Testis (tissue), 3 donors: ENCODE data around the gene NUMB. TPM values are rescaled to one million over a fixed set of nuclear protein-coding genes. Genes with fewer than 3 reads are reported as not detected.

ENCODE experiments used
- DNase-seq: peaks from one replicate; pipeline ENCODE4 v3.0.0-alpha.2; 2019
- H3K27ac ChIP-seq, 2 donors: fragments of 200-600 bp; sonication (generic); one replicate each; pipeline ENCODE4 v1.5.1; 2019
- H3K27me3 ChIP-seq: fragments of 200-600 bp; sonication (generic); one replicate; pipeline ENCODE4 v1.5.1; 2019
- H3K36me3 ChIP-seq: fragments of 200-600 bp; sonication (generic); one replicate; pipeline ENCODE4 v1.5.1; 2017; ENCODE audit warnings: low read depth; ENCODE audit errors: missing control alignments
- H3K4me1 ChIP-seq: fragments of 200-600 bp; sonication (generic); one replicate; pipeline ENCODE4 v1.5.1; 2019
- H3K4me3 ChIP-seq, 2 donors: fragments of 200-600 bp; sonication (generic); one replicate each; pipeline ENCODE4 v1.5.1; 2017 to 2019
- H3K9me3 ChIP-seq: fragments of 200-600 bp; sonication (generic); one replicate; pipeline ENCODE4 v1.5.1; 2017
- CTCF ChIP-seq, 3 experiments: fragments of 450-650 bp in 2 of 3; fragments of 200-600 bp in 1 of 3; sonication (generic) in 1 of 3; IDR thresholded peaks; one replicate each; pipeline ENCODE4 v1.5.1; 2016 to 2019; ENCODE audit warnings: antibody characterized with exemption in 3 of 3, mild to moderate bottlenecking in 2 of 3, moderate library complexity in 1 of 3
- POLR2A ChIP-seq: fragments of 450-650 bp; IDR thresholded peaks from one replicate; pipeline ENCODE4 v1.6.1; 2017; ENCODE audit warnings: antibody characterized with exemption, mild to moderate bottlenecking, moderate library complexity
- WGBS, 2 donors: methylation state at CpG; one replicate each; pipeline ENCODE4 v1.1.5; 2018; 5-methylcytosine and 5-hydroxymethylcytosine counted together
- intact Hi-C: fragments of 100-400 bp; cut with DNase I; formaldehyde crosslinking; loops from one replicate; pipeline ENCODE4 v1.15.1; 2023; ENCODE audit warnings: low total_unique reads
- polyA plus RNA-seq: library from polyadenylated mRNA; stranded (reverse); fragments of 350-450 nt; fragmentation: Illumina TruSeq; extraction: RNeasy Lipid Tissue Mini Kit (QIAGEN cat#74804); gene quantifications from one replicate; pipeline ENCODE4 v1.2.3, GENCODE V29; 2014; ENCODE audit warnings: low read depth, low replicate concordance; ENCODE audit not compliant: insufficient read depth
- total RNA-seq, 2 donors: library from RNA; depleted of rRNA; stranded (reverse); fragments of >200 nt; gene quantifications; one replicate each; pipeline ENCODE4 v1.2.3, GENCODE V29; 2016

The NUMB gene
- total and polyA plus RNA-seq, 3 donors from 2014 or later, result 60.3 to 78.7 (median 69.7) TPM

- H3K36me3 ChIP-seq, result no peaks in the 10 kb centered on the region
- no peaks in the 10 kb centered on the region for H3K9me3 ChIP-seq
- TF ChIP-seq POLR2A, result no peak
- no peak for TF ChIP-seq CTCF (IDR thresholded peaks at IDR 0.05)
- H3K27me3 ChIP-seq, result no peaks in the 10 kb centered on the region
- WGBS, 2 donors, result 83 to 85% methylated on average over 4 of the region's 4 CpGs
- no peak overlapping the region for H3K27ac ChIP-seq
- H3K4me3 ChIP-seq, result no peak overlapping the region
- H3K4me1 ChIP-seq, result no peaks in the 10 kb centered on the region
- intact Hi-C loops, result no loop called here
- peak; percentile 0 for DNase-seq
Observed at GRCh38 chr14:73467800-73468199, 9.5 kb upstream of the NUMB start.

GRCh38 chr14:73467377-73467776 lies 9.0 kb upstream of the NUMB start:
- Histone ChIP-seq H3K4me3 (no peak overlapping the region), H3K4me1 (peaks cover 3% of the 10 kb centered on the region), H3K27me3 (no peaks in the 10 kb centered on the region), H3K27ac (no peak overlapping the region), H3K9me3 (no peaks in the 10 kb centered on the region), H3K36me3 (no peaks in the 10 kb centered on the region)
- intact Hi-C loops, result no loop called here
- 83 to 93% methylated on average over 5 of the region's 5 CpGs for WGBS, 2 donors
- DNase-seq, result no peak
- TF ChIP-seq CTCF (IDR thresholded peaks at IDR 0.05) (no peak), POLR2A (no peak)

- Histone ChIP-seq H3K27ac (no peak overlapping the region), H3K9me3 (no peaks in the 10 kb centered on the region), H3K36me3 (no peaks in the 10 kb centered on the region), H3K4me1 (peaks cover 8% of the 10 kb centered on the region), H3K27me3 (no peaks in the 10 kb centered on the region), H3K4me3 (no peak overlapping the region)
- TF ChIP-seq CTCF (IDR thresholded peaks at IDR 0.05), result no peak
- no peak for TF ChIP-seq POLR2A
- peak; percentile 10 for DNase-seq
- whole genome bisulfite sequencing, 2 donors, result 98 to 100% methylated on average over 4 of the region's 4 CpGs
- intact Hi-C loops, result no loop called here
Observed at GRCh38 chr14:73466861-73467260, 8.5 kb upstream of the NUMB start.

- peaks cover 14% of the 10 kb centered on the region for H3K4me1 ChIP-seq
- no peaks in the 10 kb centered on the region for H3K9me3 ChIP-seq
- intact Hi-C loops, result no loop called here
- no peaks in the 10 kb centered on the region for H3K27me3 ChIP-seq
- H3K36me3 ChIP-seq, result no peaks in the 10 kb centered on the region
- peak overlapping the region in 1 of 2 donors; percentile 43 for H3K27ac ChIP-seq
- no peak for DNase-seq
- TF ChIP-seq CTCF (IDR thresholded peaks at IDR 0.05), result no peak
- no peak for TF ChIP-seq POLR2A
- WGBS, 2 donors, result 52 to 59% methylated on average over 5 of the region's 5 CpGs
- no peak overlapping the region for H3K4me3 ChIP-seq
Observed at GRCh38 chr14:73465823-73466532, 7.6 kb upstream of the NUMB start.

GRCh38 chr14:73463411-73463810 lies 5.1 kb upstream of the NUMB start:
- peaks cover 18% of the 10 kb centered on the region for H3K4me1 ChIP-seq

More at GRCh38 chr14:73463411-73463810, 5.1 kb upstream of the NUMB start:
- no peak for DNase-seq
- H3K27ac ChIP-seq, result no peak overlapping the region
- intact Hi-C loops, result no loop called here
- H3K27me3 ChIP-seq, result no peaks in the 10 kb centered on the region
- whole genome bisulfite sequencing, 2 donors, result 50 to 67% methylated on average over 5 of the region's 5 CpGs
- H3K36me3 ChIP-seq, result no peaks in the 10 kb centered on the region
- H3K9me3 ChIP-seq, result no peaks in the 10 kb centered on the region
- TF ChIP-seq CTCF (IDR thresholded peaks at IDR 0.05), result no peak
- TF ChIP-seq POLR2A, result no peak
- H3K4me3 ChIP-seq, result no peak overlapping the region
